HL-60 (cell line): ENCODE results near the gene VAMP4.

Source experiments
- DNase-seq, 2 experiments: peaks; one replicate each; pipeline ENCODE4 v3.0.0-alpha.2; 2010 to 2020; ENCODE audit warnings: low read depth in 1 of 2, low spot score in 1 of 2
- H3K27ac ChIP-seq: fragments of 250-450 bp; sonication (Bioruptor Pico); replicated peaks from 2 replicates; pipeline ENCODE4 v1.5.1; 2020; ENCODE audit warnings: mild to moderate bottlenecking, moderate library complexity
- H3K27me3 ChIP-seq: fragments of 250-450 bp; sonication (Bioruptor Pico); 2 replicates; pipeline ENCODE4 v1.5.1; 2021; ENCODE audit warnings: mild to moderate bottlenecking, moderate library complexity; ENCODE audit not compliant: insufficient read depth, poor library complexity, severe bottlenecking
- H3K4me3 ChIP-seq: replicated peaks from 2 replicates; pipeline ENCODE4 v1.5.1; 2011; ENCODE audit warnings: mild to moderate bottlenecking, control low read depth, low read length; ENCODE audit not compliant: insufficient read depth
- CTCF ChIP-seq: IDR thresholded peaks from one replicate; pipeline ENCODE4 v1.5.1; 2011; ENCODE audit warnings: low read length, control low read depth, inconsistent platforms; ENCODE audit not compliant: insufficient read depth
- GABPA ChIP-seq: IDR thresholded peaks from 2 replicates; pipeline ENCODE4 v1.6.1; 2012; ENCODE audit warnings: low read depth
- POLR2AphosphoS5 ChIP-seq: IDR thresholded peaks from 2 replicates; pipeline ENCODE4 v1.6.1; 2012; ENCODE audit warnings: low read depth
- REST ChIP-seq: IDR thresholded peaks from 2 replicates; pipeline ENCODE4 v1.6.1; 2012; ENCODE audit warnings: low read depth; ENCODE audit not compliant: insufficient replicate concordance
- SPI1 ChIP-seq: IDR thresholded peaks from 2 replicates; pipeline ENCODE4 v1.6.1; 2012; ENCODE audit warnings: low read depth, mild to moderate bottlenecking, borderline replicate concordance

Gene VAMP4

GRCh38 chr1:171668372-171668771, 73.5 kb downstream of the VAMP4 start:
- no peak for TF ChIP-seq POLR2AphosphoS5
- TF ChIP-seq CTCF: no peak
- TF ChIP-seq REST: no peak
- TF ChIP-seq SPI1: no peak
- TF ChIP-seq GABPA: no peak
- no peaks in the 10 kb centered on the region for H3K27me3 ChIP-seq
- no peak for DNase-seq
- no peak overlapping the region for H3K4me3 ChIP-seq
- H3K27ac ChIP-seq: no peak overlapping the region

GRCh38 chr1:171666114-171666769, 75.6 kb downstream of the VAMP4 start:
- Histone ChIP-seq H3K27me3 (no peaks in the 10 kb centered on the region), H3K27ac (no peak overlapping the region), H3K4me3 (no peak overlapping the region)
- TF ChIP-seq SPI1: no peak
- TF ChIP-seq CTCF: no peak
- no peak for TF ChIP-seq REST
- no peak for TF ChIP-seq POLR2AphosphoS5
- TF ChIP-seq GABPA: no peak
- no peak for DNase-seq

GRCh38 chr1:171664976-171665375, 76.9 kb downstream of the VAMP4 start:
- no peak for DNase-seq
- TF ChIP-seq CTCF: no peak
- TF ChIP-seq POLR2AphosphoS5: no peak
- no peak for TF ChIP-seq GABPA
- TF ChIP-seq SPI1: no peak
- TF ChIP-seq REST: no peak
- Histone ChIP-seq H3K27ac (no peak overlapping the region), H3K4me3 (no peak overlapping the region), H3K27me3 (no peaks in the 10 kb centered on the region)
